GM12875 (cell line): ENCODE data around the gene SDK1.

Experiments used
- H3K4me3 ChIP-seq: one replicate; pipeline ENCODE4 v1.5.1; 2011; ENCODE audit warnings: low read depth, low read length, control low read depth
- TF ChIP-seq, protein P1 (sequence below): IDR thresholded peaks from 2 replicates; pipeline ENCODE4 v1.5.1; 2011; ENCODE audit warnings: low read depth, mild to moderate bottlenecking, control low read depth, inconsistent platforms, low read length, moderate library complexity, borderline replicate concordance; ENCODE audit not compliant: insufficient read depth

SDK1 gene

DNA sequence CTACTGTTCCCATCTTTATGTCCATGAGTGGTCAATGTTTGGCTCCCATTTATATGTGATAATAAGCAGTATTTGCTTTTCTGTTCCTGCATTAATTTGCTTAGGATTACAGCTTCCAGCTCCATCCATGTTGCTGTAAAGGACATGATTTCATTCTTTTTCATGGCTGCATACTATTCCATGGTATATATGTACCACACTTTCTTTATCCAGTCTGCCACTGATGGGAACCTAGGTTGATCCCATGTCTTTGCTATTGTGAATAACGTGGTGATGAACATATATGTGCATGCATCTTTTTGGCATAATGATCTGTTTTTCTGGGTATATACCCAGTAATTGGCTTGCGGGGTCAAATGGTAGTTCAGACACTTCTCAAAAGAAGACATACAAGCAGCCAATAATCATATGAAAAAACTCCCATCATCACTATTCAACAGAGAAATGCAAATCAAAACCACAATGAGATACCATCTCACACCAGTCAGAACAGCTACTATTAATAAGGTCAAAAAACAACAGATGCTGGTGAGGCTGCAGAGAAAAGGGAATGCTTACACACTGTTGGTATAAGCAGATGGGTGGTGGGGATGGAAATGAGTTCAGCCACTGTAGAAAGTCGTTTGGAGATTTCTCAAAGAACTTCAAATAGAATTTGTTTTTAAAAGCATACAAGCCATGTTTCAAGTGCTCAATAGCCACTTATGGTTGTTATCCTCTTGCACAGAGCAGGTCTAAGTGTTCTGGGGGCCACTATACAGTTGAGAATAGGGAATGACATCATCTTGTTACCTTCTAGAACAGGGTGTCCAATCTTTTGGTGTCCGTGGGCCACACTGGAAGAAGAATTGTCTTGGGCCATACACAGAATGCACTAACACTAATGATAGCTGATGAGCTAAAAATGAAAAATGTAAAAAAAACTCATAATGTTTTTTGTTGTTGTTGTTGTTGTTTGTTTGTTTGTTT, 23.2 kb upstream of the SDK1 start:
- H3K4me3 ChIP-seq = no peak overlapping the region
- TF ChIP-seq, protein P1, sequence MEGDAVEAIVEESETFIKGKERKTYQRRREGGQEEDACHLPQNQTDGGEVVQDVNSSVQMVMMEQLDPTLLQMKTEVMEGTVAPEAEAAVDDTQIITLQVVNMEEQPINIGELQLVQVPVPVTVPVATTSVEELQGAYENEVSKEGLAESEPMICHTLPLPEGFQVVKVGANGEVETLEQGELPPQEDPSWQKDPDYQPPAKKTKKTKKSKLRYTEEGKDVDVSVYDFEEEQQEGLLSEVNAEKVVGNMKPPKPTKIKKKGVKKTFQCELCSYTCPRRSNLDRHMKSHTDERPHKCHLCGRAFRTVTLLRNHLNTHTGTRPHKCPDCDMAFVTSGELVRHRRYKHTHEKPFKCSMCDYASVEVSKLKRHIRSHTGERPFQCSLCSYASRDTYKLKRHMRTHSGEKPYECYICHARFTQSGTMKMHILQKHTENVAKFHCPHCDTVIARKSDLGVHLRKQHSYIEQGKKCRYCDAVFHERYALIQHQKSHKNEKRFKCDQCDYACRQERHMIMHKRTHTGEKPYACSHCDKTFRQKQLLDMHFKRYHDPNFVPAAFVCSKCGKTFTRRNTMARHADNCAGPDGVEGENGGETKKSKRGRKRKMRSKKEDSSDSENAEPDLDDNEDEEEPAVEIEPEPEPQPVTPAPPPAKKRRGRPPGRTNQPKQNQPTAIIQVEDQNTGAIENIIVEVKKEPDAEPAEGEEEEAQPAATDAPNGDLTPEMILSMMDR = no peak

DNA sequence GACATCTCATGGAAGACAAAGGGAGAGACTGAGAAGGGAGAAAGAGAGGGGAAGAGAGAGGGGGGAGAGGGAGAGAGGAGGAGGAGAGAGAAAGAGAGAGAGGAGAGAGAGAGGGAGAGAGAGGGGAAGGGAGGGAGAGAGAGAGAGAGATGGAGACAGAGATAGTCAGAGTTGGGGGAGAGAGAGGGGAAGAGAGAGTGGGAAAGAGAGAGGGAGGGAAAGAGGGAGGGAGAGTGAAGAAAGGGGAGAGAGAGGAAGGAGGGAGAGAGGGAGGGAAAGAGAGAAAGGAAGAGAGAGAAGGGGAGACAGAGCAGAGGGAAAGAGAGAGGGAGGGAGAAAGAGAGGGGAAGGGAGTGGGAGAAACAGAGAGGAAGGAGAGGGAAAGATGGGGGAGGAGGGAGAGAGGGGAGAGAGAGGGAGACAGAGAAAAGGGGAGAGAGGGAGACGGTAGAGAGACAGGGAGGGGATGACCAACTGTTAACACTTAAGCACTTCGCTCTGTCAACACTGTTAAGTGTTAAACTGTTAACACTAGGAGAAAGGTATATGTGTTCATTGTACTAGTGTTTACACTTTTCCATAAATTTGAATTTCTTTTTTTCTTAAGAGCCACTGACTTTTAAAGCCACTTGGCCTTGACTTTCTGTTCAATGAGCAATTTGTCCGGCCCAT, 21.8 kb upstream of the SDK1 start:
- TF ChIP-seq, protein P1 = no peak

DNA sequence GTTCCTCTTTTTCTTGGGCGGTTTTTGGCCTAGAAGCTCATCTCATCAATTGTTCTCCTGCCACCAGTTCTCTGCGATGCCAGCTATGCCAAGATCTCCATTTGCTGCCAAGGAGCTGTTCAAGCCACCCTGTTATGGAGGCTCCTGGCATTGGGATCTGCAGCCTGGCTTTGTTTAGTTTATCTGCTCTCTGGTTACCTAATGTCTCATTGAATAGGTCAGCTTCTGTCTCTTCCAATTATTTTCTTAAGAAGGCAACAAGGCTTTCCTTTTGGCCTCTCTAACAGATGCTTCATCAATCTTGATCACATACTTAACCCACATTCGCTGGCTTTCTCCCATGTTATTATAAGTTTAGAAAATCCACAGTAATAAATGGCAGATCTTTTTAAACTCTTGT, 20.6 kb upstream of the SDK1 start:
- no peak overlapping the region for H3K4me3 ChIP-seq
- TF ChIP-seq, protein P1 = no peak

More for the DNA sequence above, 21.8 kb upstream of the SDK1 start:
- no peak overlapping the region for H3K4me3 ChIP-seq

DNA sequence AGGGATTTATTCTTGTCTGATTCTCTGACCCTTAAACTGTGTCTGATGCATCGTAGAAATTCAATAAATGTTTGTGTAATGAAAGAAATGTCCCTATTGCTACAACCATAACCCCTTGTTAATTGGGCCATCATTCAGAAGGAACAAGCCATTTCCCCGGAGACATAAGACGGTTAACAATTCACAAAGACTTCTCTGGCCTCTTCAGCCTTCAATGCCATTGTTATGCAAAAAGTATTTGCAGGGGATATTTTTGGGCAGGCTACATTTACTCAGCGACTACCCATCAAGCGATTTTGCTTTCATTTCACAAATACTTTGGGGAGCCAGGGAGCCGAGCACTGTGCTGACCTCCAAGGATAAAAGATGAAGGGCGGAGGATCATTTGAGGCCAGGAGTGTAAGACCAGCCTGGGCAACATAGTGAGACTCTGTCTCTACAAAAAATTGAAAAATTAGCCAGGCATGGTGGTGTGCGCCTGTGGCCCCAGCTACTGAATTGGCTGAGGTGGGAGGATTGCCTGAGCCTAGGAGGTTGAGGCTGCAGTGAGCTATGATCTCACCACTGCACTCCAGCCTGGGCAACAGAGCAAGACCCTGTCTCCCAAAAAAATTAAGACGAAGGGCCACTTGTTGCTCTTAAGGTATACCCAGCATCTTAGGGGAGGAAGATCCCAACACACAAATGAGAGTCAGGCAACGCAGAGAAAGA, 20.0 kb upstream of the SDK1 start:
- no peak overlapping the region for H3K4me3 ChIP-seq
- TF ChIP-seq, protein P1 = no peak

DNA sequence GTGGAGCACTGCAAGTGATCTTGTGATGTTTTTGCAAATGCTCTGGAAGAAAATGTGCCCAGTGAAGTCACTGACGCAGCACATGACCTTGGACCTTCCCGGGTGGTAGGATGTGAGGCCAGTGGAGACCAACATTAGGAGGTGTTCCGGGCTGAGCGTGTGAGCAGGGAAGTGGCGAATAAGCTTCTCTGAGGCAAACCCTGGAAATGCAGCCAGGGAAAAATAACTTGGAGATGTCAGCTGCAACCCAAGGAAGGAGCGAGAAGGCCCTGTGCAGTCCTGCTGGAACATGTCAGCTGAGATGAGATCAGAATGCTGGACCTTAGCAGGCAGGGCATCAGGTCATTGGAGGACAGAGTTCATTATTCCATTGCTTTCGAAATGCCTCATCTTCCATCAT, 18.6 kb upstream of the SDK1 start:
- TF ChIP-seq, protein P1 = no peak
- H3K4me3 ChIP-seq = no peak overlapping the region

DNA sequence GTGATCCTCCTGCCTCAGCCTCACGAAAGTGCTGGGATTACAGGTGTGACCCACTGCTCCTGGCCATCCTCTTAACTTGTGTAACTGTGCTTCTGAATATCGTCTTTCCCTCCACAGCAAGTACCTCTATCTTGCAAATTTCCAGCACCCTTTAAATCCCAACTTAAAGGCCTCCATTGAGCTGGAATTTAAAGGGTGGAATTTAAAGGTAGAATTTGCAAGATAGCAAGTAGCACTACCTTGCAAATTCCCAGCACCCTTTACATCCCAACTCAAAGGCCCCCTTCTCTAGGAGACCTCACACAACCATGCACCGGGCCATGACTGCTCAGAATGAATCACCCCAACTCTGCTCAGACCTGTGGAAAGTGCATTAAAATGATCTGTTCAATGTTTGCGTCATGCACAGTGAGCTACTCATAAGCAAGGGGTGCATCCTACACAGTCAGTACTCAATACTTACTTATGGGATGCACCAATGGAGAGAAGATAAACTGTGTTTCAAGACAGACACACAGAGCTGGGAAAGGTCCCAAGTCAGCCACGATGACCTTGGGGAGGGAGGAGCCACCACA, 17.8 kb upstream of the SDK1 start:
- TF ChIP-seq, protein P1 = no peak
- H3K4me3 ChIP-seq = no peak overlapping the region
